Globus pallidus (tissue), 1 donor: ENCODE measurements around the gene ZNF615.
"Not testable (repeated sequence)": the region's sequence is repeated elsewhere in the genome, so short reads cannot be mapped to it uniquely, and the experiment has no call there.

Experiments used
- DNase-seq: peaks from one replicate; pipeline ENCODE4 v3.0.0-alpha.2; 2015; ENCODE audit warnings: low spot score

ZNF615 gene

DNA sequence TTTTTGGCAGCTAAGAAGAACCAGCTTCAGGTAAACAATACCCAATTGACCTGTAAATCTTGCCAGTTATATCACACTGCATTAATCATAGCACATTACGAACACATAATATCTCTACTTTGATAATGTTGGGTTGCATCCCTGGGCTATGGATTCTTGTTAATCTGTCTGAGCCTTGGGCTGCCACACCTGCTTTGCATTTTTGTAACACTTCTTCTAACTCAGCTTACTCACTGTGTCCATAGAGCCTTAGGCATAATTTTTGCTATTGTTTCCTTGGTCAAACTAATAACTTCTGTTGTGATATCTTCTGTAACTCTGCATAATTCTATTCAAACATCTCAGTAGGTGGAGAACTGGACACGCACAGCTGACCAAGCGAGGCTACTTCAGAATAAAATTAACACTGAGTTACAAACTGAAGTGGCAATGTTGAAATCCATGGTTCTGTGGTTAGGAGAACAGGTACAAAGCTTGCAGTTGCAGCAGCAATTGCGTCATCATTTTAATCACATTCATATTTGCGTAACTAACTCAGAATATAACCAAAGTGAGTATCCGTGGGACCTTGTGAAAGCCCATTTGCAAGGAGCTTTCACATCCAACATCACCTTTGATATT, 27.8 kb downstream of the ZNF615 start:
- no peak for DNase-seq

DNA sequence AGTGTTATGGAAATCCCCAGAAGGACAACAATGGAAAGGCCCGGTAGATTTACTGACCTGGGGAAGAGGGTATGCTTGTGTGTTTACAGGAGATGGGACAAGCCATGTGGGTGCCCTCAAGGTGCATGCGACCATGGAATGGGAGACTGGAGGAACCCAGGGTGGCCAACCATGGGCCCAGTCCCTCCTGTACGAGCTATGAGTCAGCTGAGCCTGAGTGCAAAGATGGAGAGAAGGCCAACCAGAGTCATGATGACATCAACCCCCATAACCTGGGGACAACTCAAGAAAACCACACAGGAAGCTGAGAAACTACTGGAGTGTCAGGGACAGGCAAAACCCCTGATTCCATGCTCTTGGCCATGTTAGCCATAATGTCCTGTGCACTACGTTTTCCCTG, 29.1 kb downstream of the ZNF615 start:
- no peak for DNase-seq

DNA sequence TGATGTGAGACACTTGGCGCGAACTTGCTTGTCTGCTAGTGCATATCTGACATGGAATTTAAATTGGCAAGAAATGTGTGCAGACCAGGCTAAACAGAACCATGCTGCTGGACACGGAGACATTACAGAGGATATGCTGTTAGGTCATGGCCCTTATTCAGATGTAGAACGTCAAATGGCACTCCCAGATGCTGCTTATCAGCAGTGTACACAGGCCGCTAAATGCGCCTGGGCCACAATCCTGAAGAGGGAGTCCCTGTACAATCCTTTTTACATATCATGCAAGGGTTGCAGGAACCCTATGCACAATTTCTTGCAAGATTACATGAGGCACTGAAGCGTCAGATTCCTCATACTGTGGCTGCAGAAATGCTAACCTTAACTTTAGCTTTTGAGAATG, 30.7 kb downstream of the ZNF615 start:
- DNase-seq, result no peak

DNA sequence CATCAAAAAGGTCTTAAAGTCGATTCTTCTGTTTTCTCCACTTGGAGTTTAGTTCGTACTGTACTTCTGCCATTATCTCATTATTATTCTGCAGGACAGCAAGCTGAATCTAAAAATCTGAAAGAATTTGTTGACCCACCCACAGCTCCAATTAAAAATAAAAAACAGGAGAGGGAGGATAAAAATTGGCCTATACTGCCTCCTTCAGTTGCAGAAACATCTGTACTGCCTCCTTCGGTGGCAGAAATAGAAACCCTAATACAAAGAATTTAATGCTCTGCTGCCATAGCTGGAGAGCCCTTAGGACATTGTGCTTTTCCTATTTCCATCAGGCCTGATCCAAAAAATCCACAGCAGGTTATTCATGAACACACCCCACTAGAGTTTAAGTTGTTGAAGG, 31.2 kb downstream of the ZNF615 start:
- no peak for DNase-seq

DNA sequence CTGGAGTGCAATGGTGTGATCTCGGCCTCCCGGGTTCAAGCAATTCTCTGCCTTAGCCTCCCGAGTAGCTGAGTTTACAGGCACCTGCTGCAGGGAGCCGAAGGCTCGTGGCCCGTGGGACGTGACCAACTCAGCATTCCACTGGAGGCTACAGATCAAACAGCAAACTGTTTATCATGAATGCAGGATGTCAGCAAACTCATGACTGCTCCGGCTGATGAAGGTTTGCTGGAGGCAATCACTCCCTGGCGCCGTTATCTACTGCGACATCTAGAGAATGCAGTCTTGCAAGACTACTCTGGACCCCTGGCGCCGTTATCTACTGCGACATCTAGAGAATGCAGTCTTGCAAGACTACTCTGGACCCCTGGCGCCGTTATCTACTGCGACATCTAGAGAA, 32.2 kb downstream of the ZNF615 start:
- not testable (repeated sequence) for DNase-seq

DNA sequence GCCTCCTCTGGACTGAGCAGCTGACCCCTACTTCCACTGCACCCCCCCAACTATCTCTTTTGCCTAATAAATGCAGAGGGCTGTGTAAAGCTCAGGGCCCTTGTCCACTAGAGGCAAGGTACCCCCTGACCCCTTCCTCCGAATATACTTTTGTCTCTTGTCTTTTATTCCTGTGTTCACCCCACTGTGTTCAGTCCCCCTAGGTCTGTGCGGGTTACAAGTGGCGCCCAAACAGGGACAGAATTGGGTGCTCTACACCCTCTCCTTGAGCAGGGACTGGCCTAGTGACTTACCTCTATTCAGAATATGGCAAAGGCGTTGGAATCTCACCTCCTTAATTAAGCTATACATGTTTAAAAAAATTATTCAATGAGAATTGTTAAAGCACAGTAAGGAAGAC, 36.4 kb downstream of the ZNF615 start:
- no peak for DNase-seq

DNA sequence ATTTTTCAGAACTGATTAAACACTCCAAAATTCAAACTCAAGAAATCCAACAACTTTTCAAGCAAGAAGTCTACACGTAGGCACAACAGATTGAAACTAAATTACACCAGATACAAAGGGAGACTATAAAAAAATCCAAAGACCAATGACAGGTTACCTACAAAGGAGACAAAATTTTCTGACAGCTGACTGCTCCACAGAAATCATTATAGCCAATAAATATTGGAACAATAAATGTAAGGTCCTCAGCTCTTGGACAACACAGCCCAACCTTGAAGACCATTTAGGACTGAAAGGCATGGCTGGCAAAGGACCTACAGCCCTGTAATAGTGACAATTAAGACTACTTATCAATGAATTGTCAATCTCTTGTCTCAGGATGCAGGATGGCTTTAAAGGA, 37.3 kb downstream of the ZNF615 start:
- DNase-seq, result no peak

DNA sequence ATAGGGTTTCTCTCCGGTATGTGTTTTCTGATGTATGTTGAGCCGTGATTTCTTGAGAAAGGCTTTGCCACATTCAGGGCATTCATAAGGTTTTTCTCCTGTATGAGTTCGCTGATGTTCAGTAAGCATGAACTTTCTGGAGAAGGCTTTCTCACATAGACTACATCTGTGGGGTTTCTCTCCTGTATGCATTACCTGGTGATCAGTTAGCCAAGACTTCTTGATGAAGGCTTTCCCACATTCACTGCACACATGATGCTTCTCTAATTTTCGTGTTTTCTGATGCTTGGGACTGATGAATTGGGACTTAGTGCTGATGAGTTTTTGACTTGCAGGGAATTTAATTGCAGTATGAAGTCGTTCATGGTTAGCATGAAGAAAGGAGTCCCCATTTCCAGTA, 42.4 kb downstream of the ZNF615 start:
- DNase-seq, result no peak

DNA sequence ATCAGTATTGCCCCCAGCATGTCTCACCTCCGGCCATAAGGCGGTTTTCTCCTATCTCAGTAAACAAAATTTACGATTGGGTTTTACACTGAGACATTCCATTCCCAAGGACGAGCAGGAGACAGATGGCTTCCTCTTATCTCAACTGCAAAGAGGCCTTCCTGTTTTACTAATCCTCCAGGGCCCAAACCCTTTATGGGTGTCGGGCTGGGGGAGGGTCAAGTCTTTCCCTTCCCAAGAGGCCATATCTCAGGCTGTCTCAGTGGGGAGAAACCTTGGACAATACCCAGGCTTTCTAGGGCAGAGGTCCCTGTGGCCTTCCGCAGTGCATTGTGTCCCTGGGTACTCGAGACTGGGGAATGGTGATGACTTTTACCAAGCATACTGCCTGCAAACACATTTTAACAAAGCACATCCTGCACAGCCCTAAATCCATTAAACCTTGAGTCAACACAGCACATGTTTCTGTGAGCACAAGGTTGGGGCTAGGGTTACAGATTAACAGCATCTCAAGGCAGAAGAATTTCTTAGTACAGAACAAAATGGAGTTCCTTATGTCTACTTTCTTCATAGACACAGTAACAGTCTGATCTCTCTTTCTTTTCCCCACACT, 47.3 kb downstream of the ZNF615 start:
- not testable (repeated sequence) for DNase-seq

DNA sequence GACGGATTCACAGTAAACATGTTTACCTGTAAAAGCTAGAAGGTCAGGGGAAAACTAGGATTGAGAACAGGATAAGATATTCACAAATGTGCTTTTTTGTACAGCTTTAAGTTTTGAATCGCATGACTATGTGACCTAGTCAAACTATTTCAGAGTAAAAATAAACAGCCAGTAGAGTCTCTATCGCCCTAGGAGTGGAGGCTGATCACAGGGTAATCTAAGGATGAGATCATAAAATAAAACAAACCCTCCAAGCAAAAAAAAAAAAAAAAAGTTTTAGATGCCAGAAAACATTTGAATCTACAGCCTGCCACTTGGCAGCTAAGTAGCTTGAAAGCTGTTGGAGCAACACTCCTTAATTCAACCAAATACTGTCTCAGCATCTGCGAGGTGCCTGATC, 48.2 kb downstream of the ZNF615 start:
- DNase-seq, result no peak

DNA sequence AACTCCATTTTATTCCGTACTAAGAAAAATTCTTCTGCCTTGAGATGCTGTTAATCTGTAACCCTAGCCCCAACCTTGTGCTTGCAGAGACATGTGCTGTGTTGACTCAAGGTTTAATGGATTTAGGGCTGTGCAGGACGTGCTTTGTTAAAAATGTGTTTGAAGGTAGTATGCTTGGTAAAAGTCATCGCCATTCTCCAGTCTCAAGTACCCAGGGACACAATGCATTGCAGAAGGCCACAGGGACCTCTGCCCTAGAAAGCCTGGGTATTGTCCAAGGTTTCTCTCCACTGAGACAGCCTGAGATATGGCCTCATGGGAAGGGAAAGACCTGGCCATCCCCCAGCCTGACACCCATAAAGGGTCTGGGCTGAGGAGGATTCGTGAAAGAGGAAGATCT, 50.2 kb downstream of the ZNF615 start:
- DNase-seq, result not testable (repeated sequence)

DNA sequence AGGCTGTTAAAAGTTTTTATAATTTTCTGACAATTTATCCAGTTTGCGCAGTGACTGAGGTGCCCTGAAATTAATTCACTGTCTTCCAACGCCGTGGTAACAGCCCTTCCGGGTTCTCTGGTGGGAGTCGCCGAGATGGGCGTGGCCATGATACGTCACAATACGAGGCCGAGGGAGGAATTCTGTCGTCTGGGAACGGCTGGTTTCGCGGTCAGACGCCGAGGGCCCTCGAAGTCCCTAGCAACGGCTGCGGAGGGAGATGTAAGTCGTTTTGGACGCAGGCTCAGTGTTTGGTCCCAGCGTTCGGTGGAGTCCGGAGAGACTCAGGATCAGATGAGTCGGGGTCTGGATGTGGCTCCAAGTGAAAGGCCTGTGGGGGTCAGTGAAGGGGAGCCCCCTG, 59.0 kb downstream of the ZNF615 start:
- peak; percentile 11 for DNase-seq

DNA sequence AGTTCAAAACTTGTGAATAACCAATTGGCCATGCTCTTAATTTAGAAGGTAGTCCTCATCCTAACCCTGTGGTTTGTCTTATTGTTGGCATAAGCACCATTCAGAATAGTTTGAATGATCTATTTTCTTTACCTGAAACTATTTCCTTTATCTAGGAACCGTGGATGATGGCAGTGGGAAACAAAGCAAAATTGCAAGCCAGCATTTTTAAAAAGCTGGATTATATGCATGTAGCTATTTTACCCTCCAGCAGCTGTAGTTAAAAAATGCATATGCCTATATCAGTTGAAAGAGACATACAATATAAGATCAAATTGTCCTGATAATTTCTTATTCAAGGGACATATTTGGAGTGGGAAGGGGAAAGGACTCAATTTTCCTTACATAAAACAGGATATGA, 61.4 kb downstream of the ZNF615 start:
- no peak for DNase-seq

DNA sequence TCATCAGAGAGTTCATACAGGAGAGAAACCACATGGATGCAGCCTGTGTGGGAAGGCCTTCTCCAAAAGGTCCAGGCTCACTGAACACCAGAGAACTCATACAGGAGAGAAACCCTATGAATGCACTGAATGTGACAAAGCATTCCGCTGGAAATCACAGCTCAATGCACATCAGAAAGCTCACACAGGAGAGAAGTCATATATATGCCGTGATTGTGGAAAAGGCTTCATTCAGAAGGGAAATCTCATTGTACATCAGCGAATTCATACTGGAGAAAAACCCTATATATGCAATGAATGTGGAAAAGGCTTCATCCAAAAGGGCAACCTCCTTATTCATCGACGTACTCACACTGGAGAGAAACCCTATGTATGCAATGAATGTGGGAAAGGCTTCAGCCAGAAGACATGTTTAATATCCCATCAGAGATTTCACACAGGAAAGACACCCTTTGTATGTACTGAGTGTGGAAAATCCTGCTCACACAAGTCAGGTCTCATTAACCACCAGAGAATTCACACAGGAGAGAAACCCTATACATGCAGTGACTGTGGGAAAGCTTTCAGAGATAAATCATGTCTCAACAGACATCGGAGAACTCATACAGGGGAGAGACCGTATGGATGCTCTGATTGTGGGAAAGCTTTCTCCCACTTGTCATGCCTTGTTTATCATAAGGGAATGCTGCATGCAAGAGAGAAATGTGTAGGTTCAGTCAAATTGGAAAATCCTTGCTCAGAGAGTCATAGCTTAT, 63.0 kb downstream of the ZNF615 start:
- DNase-seq, result no peak
